GM12875 (cell line): ENCODE measurements around the gene ITGB5.
"Not testable (repeated sequence)": the region's sequence is repeated elsewhere in the genome, so short reads cannot be mapped to it uniquely, and the experiment has no call there.

Experiments
- H3K4me3 ChIP-seq: one replicate; pipeline ENCODE4 v1.5.1; 2011; ENCODE audit warnings: low read depth, low read length, control low read depth
- CTCF ChIP-seq: IDR thresholded peaks from 2 replicates; pipeline ENCODE4 v1.5.1; 2011; ENCODE audit warnings: low read depth, mild to moderate bottlenecking, control low read depth, inconsistent platforms, low read length, moderate library complexity, borderline replicate concordance; ENCODE audit not compliant: insufficient read depth

The ITGB5 gene

GRCh38 chr3:124793054-124793739, 94.0 kb downstream of the ITGB5 start:
- no peak overlapping the region for H3K4me3 ChIP-seq
- no peak for TF ChIP-seq CTCF

- no peak for TF ChIP-seq CTCF
- H3K4me3 ChIP-seq = no peak overlapping the region
Measured at GRCh38 chr3:124792341-124793040, 94.7 kb downstream of the ITGB5 start.

- no peak for TF ChIP-seq CTCF
- H3K4me3 ChIP-seq = no peak overlapping the region
Measured at GRCh38 chr3:124791639-124792151, 95.5 kb downstream of the ITGB5 start.

- no peak overlapping the region for H3K4me3 ChIP-seq
- no peak for TF ChIP-seq CTCF
Measured at GRCh38 chr3:124791142-124791541, 96.0 kb downstream of the ITGB5 start.

GRCh38 chr3:124789103-124789502, 98.1 kb downstream of the ITGB5 start:
- H3K4me3 ChIP-seq = not testable (repeated sequence)

- TF ChIP-seq CTCF = no peak
- H3K4me3 ChIP-seq = no peak overlapping the region
Measured at GRCh38 chr3:124788254-124788745, 98.9 kb downstream of the ITGB5 start.

- TF ChIP-seq CTCF = no peak
- H3K4me3 ChIP-seq = no peak overlapping the region
Measured at GRCh38 chr3:124787476-124788195, 99.5 kb downstream of the ITGB5 start.
